ENCODE data around the gene STAC. TPM values are rescaled to one million over a fixed set of nuclear protein-coding genes. Genes with fewer than 3 reads are reported as not detected.

The STAC gene
- total RNA-seq, 4 donors from 2014 or later = 0.45 to 5.1 (median 0.63) TPM

- no peak for TF ChIP-seq POLR2AphosphoS5 (IDR thresholded peaks at IDR 0.05)
- TF ChIP-seq POLR2A (IDR thresholded peaks at IDR 0.05) = no peak
- no peak for TF ChIP-seq EP300 (IDR thresholded peaks at IDR 0.05)
- TF ChIP-seq CTCF (IDR thresholded peaks at IDR 0.05) = no peak
- DNase-seq (ENCODE audit: low spot score in 2 of 2) = no peak
- Histone ChIP-seq H3K4me3 (no peak overlapping the region), H3K4me1 (no peaks in the 10 kb centered on the region), H3K36me3 (no peaks in the 10 kb centered on the region), H3K27ac (no peak overlapping the region), H3K9me3 (no peaks in the 10 kb centered on the region), H3K27me3 (no peaks in the 10 kb centered on the region)
- WGBS = 80% methylated on average over 2 of the region's 2 CpGs
Observed at GRCh38 chr3:36597422-36597821, 217.1 kb downstream of the STAC start.

All from suprapubic skin (tissue), 4 donors.